Adrenal gland (tissue), 12 donors: Measurements from ENCODE around the gene ISY1. TPM values are rescaled to one million over a fixed set of nuclear protein-coding genes. Genes with fewer than 3 reads are reported as not detected.
A peak's percentile ranks its signal among the peaks of the same experiment; 100 is the strongest.
"Not testable (repeated sequence)": the region's sequence is repeated elsewhere in the genome, so short reads cannot be mapped to it uniquely, and the experiment has no call there.

Source experiments
- DNase-seq, 7 donors: peaks; one replicate each; pipeline ENCODE4 v3.0.0-alpha.2; 2019 to 2020
- H3K27ac ChIP-seq, 5 donors: fragments of 200-600 bp; sonication (generic) in 4 of 5; 1 replicate in 3 of 5; 2 replicates in 2 of 5; pipeline versions ENCODE4 v1.5.1 to v1.8.0; 2016 to 2020; ENCODE audit warnings: mild to moderate bottlenecking in 1 of 5
- H3K27me3 ChIP-seq: fragments of 200-600 bp; 2 replicates; pipeline ENCODE4 v1.8.0; 2021
- H3K36me3 ChIP-seq, 2 donors: fragments of 200-600 bp; replicated peaks in 1 of 2; 1 replicate in 1 of 2; 2 replicates in 1 of 2; pipeline versions ENCODE4 v1.5.1 to v1.8.0; 2018 to 2022
- H3K4me1 ChIP-seq, 2 donors: fragments of 200-600 bp; replicated peaks in 1 of 2; 1 replicate in 1 of 2; 2 replicates in 1 of 2; pipeline versions ENCODE4 v1.5.1 to v1.8.0; 2018 to 2021
- H3K4me3 ChIP-seq, 4 donors: fragments of 200-600 bp; sonication (generic) in 3 of 4; one replicate each; pipeline ENCODE4 v1.5.1; 2016 to 2018
- H3K9me3 ChIP-seq, 3 donors: fragments of 200-600 bp; sonication (generic) in 1 of 3; replicated peaks in 1 of 3; 1 replicate in 2 of 3; 2 replicates in 1 of 3; pipeline versions ENCODE4 v1.5.1 to v1.8.0; 2016 to 2021
- POLR2A ChIP-seq, 2 donors: fragments of 450-650 bp; IDR thresholded peaks; one replicate each; pipeline ENCODE4 v1.6.1; 2017; ENCODE audit warnings: antibody characterized with exemption in 2 of 2, mild to moderate bottlenecking in 2 of 2, moderate library complexity in 1 of 2
- whole genome bisulfite sequencing, 4 donors: extraction: QIAGEN DNeasy Blood & Tissue Kit in 2 of 4; methylation state at CpG; one replicate each; pipeline versions ENCODE4 v1.1.5 to v1.1.7; 2013 to 2017; 5-methylcytosine and 5-hydroxymethylcytosine counted together
- intact Hi-C, 2 donors: fragments of 100-400 bp; cut with DNase I; formaldehyde crosslinking; loops; one replicate each; pipeline versions ENCODE4 v1.14.1 to v1.15.0; 2022 to 2023
- polyA plus RNA-seq, 3 donors: library from polyadenylated mRNA; stranded (reverse); fragments of 200-250 nt in 2 of 3; fragments of 350-450 nt in 1 of 3; fragmentation: Illumina TruSeq in 1 of 3; extraction: RNeasy Lipid Tissue Mini Kit (QIAGEN cat#74804) in 1 of 3; gene quantifications; one replicate each; pipeline ENCODE4 v1.2.3, GENCODE V29; 2013 to 2014
- total RNA-seq, 9 donors: library from RNA; depleted of rRNA in 4 of 9; stranded (reverse); fragments of >200 nt in 4 of 9; fragments of 120-200 nt in 1 of 9; fragmentation: NEBNext Ultra II Directional in 1 of 9; extraction: Animal tissue kit (Norgen Biotek cat#: 25700) in 1 of 9; gene quantifications; one replicate each; pipeline versions ENCODE4 v1.1.0 to v1.2.4, GENCODE V29; 2013 to 2023
- TF ChIP-seq, protein P1 (sequence below), 6 experiments: fragments of 450-650 bp in 4 of 6; fragments of 200-600 bp in 2 of 6; sonication (generic) in 1 of 6; IDR thresholded peaks; 1 replicate in 5 of 6; 2 replicates in 1 of 6; pipeline versions ENCODE4 v1.5.1 to v1.8.0; 2016 to 2021; ENCODE audit warnings: antibody characterized with exemption in 6 of 6, mild to moderate bottlenecking in 2 of 6, moderate library complexity in 1 of 6
- donor health status: healthy with polysubstance abuse.
- donor health status: Bipolar disorder and iron deficiency.
- donor health status: DM: yes; HTN: yes; CAD: no.
- donor health status: DM: no; HTN: no; CAD: no.
- donor health status: DM: no; HTN: no; CAD: no.
- donor health status: DM: yes; HTN: yes; CAD: no.

ISY1 gene
- total and polyA plus RNA-seq, 12 donors = 4.1 to 40.0 (median 26.1) TPM

DNA sequence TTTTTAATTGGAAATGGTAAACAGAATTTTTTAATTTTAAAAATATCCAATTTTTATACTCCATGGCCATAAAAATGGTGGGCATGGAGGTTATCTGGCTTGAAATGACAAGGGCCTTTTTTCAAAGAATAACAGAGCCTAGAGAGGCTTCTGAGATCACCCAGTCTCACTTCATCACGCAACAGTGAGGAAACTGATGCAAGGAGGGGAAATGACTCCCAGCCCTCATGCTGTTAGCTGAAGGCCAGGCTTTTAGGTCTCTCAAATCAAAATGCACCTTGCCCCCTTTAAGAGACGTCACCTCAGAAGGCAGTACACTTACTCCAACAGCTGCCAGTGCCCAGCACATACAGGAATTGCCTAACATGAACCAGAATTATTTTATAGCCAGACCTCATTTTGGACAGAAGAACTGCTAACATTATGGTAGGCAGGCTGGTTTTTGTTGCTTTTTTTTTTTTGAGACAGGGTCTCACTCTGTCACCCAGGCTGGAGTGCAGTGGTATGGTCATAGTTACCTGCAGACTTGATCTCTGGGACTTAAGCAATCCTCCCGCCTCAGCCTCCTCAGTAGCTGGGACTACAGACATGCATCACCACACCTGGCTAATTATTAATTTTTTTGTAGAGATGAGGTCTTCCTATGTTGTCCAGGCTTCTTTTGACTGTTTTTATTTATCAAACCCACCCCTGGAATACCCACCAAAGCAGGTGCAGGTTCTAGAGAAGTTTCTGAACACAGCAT, 48.4 kb downstream of the ISY1 start:
- no peak for TF ChIP-seq POLR2A (IDR thresholded peaks at IDR 0.05)
- TF ChIP-seq, protein P1, sequence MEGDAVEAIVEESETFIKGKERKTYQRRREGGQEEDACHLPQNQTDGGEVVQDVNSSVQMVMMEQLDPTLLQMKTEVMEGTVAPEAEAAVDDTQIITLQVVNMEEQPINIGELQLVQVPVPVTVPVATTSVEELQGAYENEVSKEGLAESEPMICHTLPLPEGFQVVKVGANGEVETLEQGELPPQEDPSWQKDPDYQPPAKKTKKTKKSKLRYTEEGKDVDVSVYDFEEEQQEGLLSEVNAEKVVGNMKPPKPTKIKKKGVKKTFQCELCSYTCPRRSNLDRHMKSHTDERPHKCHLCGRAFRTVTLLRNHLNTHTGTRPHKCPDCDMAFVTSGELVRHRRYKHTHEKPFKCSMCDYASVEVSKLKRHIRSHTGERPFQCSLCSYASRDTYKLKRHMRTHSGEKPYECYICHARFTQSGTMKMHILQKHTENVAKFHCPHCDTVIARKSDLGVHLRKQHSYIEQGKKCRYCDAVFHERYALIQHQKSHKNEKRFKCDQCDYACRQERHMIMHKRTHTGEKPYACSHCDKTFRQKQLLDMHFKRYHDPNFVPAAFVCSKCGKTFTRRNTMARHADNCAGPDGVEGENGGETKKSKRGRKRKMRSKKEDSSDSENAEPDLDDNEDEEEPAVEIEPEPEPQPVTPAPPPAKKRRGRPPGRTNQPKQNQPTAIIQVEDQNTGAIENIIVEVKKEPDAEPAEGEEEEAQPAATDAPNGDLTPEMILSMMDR (IDR thresholded peaks at IDR 0.05) = no peak
- intact Hi-C loops = no loop called here
- DNase-seq = no peak

DNA sequence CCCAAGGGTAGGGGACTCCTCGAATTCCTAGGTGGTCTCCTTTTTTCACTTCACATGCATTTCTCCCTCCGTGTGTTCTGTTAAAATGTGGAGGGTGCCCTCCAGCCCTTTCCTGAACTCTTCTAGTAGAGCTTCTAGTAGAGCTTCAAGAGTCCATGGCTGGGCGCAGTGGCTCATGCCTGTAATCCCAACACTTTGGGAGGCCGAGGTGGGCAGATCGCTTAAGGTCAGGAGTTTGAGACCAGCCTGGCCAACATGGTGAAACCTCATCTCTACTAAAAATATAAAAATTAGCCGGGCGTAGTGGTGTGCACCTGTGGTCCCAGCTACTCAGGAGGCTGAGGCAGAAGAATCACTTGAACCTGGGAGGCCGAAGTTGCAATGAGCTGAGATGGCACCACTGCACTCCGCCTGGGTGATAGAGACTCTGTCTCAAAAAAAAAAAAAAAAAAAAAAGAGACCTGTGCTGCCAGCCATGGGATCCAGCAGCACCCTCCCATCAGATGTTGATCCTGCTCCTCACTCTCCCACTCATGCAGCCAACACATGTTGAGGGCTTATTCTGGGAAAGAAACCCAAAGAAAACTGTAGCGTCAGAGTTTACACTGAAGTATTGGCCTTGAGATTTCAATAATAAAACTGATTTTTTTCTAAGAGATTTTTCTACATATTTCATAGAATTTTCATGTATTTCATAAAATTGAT, 49.6 kb downstream of the ISY1 start:
- peaks cover 0 to 19% of the 10 kb centered on the region in 2 donors for H3K36me3 ChIP-seq
- peaks cover 13 to 19% of the 10 kb centered on the region in 2 donors for H3K4me1 ChIP-seq
- H3K4me3 ChIP-seq, H3K9me3 ChIP-seq, H3K27ac ChIP-seq, intact Hi-C loops, DNase-seq, H3K27me3 ChIP-seq: not testable (repeated sequence)
- WGBS, 4 donors = 91 to 93% (median 93%) methylated on average over 8 to 10 of the region's 10 CpGs

More for the DNA sequence above, 48.4 kb downstream of the ISY1 start:
- peaks cover 17 to 19% of the 10 kb centered on the region in 2 donors for H3K4me1 ChIP-seq
- H3K9me3 ChIP-seq = no peaks in the 10 kb centered on the region
- no peak overlapping the region for H3K27ac ChIP-seq
- H3K36me3 ChIP-seq = peaks cover 0 to 19% of the 10 kb centered on the region in 2 donors
- H3K4me3 ChIP-seq = no peak overlapping the region
- H3K27me3 ChIP-seq = no peaks in the 10 kb centered on the region
- 75 to 82% (median 78%) methylated on average over 3 of the region's 3 CpGs for WGBS, 4 donors

DNA sequence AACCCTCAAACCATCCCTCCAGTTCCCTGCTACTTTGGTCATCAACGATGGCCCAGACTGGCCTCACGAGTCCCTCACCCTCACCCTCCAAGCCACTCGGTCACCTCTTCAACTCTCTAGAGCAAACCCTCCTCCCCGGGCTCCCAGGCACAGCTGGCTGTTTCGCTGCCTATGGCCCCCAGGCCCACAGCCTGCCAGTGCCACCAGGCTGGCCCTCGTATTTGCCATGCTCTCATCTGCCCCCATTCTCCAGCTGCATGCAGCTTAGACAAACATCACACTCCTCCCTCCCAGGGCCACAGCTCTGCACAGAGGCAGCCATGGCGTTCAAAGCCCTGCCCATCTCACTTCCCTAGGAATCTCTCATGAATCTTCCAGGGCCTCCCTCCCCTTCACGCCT, 53.1 kb downstream of the ISY1 start:
- TF ChIP-seq, protein P1 (IDR thresholded peaks at IDR 0.05) = no peak
- no peak for TF ChIP-seq POLR2A (IDR thresholded peaks at IDR 0.05)
- H3K36me3 ChIP-seq = peaks cover 0 to 10% of the 10 kb centered on the region in 2 donors

DNA sequence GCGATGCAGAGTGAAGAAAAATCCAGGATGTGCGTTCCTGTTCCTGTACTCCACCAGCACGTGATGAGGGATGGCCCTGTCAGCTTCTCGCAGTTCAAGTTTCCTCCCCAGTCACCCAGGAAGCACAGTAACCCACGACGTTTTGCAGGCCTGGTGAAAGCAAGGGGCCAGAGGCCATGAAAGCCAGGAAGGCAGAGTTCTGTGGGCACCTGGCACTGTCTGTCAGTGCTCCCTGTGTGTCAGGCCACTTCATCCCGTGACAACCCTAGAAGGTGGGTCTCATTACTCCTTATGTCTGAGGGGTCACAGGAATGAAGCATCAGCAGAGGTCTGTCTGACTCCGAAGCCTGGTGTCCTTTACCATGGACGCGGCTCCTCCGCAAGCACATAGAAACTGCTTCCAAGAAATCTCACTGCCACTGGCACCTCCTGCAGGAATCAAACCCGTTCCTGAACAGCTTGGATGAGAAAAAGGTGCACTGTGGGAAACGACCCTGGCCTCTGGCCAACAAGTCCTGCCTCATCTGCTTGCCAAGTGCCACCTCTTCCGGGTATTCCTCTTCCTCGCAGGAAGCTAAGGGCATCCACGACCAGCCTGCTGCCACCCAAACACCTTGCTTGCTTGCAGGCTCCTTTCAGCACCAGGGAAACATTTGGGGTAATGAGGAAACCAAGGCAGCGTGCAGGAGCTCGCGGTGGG, 53.8 kb downstream of the ISY1 start:
- TF ChIP-seq, protein P1 (IDR thresholded peaks at IDR 0.05) = no peak
- no peak for TF ChIP-seq POLR2A (IDR thresholded peaks at IDR 0.05)
- 58 to 68% (median 66%) methylated on average over 12 to 19 of the region's 19 CpGs for WGBS, 4 donors
- H3K36me3 ChIP-seq = peaks cover 0 to 3% of the 10 kb centered on the region in 2 donors

More for the DNA sequence above, 53.1 kb downstream of the ISY1 start:
- intact Hi-C loops = no loop called here
- WGBS, 4 donors = 86 to 98% (median 91%) methylated on average over 8 of the region's 8 CpGs
- Histone ChIP-seq H3K4me1 (peaks cover 15 to 31% of the 10 kb centered on the region in 2 donors), H3K4me3 (no peak overlapping the region), H3K27me3 (no peaks in the 10 kb centered on the region), H3K9me3 (no peaks in the 10 kb centered on the region), H3K27ac (no peak overlapping the region)
- no peak for DNase-seq

More for the DNA sequence above, 53.8 kb downstream of the ISY1 start:
- DNase-seq = peak in 1 of 7 donors; percentile 32
- no peak overlapping the region for H3K4me3 ChIP-seq
- no peaks in the 10 kb centered on the region for H3K27me3 ChIP-seq
- H3K27ac ChIP-seq = peak overlapping the region in 2 of 5 donors; percentile 48 to 74
- H3K9me3 ChIP-seq = no peaks in the 10 kb centered on the region
- intact Hi-C loops = no loop called here
- peaks cover 15 to 31% of the 10 kb centered on the region in 2 donors for H3K4me1 ChIP-seq
